HG03442 (cell line): ENCODE measurements around the gene GJA4.
"Not testable (repeated sequence)": the region's sequence is repeated elsewhere in the genome, so short reads cannot be mapped to it uniquely, and the experiment has no call there.

Experiments used
- ATAC-seq: cut with Tn5 transposase; IDR thresholded peaks from one replicate; pipeline ENCODE4 v1.9.1; 2021; ENCODE audit warnings: mild to moderate bottlenecking, moderate library complexity; ENCODE audit not compliant: unreplicated experiment

The GJA4 gene

DNA sequence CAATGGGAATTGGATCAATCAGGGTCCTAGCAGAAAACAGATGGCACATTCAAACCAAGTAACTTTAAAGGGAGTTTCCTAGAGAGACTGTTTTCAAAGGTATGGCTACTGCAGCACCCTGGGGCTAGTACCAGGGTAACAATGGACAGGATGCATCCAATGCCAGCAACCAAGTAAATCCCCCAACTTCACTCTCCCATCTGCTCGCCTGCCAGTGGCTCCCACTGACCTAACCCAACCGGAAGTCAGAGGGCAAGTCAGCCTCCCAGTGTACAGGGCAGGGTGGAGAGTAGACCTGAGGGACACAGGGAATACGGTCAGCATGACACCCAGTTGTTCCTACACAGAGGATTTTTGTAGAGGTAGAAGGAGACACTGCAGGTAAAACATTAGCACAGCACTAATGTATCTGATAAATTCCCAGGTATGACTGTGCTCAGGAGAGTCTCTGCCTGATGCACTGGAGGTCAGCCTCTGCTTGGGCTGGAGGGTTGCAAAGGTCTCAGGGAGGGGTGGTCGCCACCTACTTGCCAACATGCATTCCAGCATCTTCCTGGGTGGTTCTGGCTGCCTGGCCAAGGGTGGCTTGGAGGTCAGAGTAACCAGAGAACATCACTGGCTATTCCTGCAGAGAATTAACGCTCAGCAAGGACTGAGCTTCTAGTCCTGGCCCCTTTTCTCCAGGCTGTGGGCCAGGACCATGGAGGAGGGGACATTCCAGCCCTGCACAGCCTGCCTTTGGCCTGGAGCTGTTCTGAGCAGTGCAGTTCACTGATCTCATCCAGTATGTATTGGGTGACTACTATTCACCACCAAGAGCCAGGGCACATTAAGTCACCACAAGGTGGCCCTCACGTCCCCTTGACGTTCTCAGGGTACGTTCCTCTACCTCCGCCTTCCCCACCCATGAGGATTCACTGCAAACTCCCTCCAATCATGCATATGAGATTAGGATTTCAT lies 5.1 kb upstream of the GJA4 start:
- no peak for ATAC-seq

- ATAC-seq: no peak
Measured at GRCh38 chr1:34790985-34791384, 1.8 kb upstream of the GJA4 start.

GRCh38 chr1:34792424-34792823 lies 375 bp upstream of the GJA4 start:
- no peak for ATAC-seq

- ATAC-seq: no peak
Measured at GRCh38 chr1:34794001-34794789, 1.4 kb downstream of the GJA4 start.

DNA sequence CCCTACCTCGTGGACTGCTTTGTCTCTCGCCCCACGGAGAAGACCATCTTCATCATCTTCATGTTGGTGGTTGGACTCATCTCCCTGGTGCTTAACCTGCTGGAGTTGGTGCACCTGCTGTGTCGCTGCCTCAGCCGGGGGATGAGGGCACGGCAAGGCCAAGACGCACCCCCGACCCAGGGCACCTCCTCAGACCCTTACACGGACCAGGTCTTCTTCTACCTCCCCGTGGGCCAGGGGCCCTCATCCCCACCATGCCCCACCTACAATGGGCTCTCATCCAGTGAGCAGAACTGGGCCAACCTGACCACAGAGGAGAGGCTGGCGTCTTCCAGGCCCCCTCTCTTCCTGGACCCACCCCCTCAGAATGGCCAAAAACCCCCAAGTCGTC lies 2.0 kb downstream of the GJA4 start:
- no peak for ATAC-seq

DNA sequence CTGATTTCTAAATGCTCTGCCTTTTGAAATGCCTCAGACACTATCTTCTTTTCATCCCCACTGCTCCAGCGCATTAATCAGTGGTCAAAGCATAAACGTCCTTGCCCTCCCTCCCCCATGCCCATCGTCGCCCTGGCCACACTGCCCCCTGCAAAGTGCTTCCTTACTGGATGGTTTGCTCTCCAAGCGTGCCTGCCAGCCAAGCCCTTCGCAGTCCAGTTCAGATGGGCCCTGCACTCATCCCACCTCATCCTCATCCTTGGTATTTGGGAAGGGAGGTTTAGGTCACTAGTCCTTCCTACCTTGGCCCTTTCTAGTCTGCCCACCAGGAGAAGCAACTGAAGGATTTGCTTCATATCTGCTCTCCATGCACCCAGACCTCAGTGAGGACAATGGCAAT lies 3.1 kb downstream of the GJA4 start:
- ATAC-seq: no peak

- peak; percentile 72 for ATAC-seq
Measured at GRCh38 chr1:34796990-34797389, 4.2 kb downstream of the GJA4 start.

GRCh38 chr1:34800214-34800613 lies 7.4 kb downstream of the GJA4 start:
- ATAC-seq: no peak

DNA sequence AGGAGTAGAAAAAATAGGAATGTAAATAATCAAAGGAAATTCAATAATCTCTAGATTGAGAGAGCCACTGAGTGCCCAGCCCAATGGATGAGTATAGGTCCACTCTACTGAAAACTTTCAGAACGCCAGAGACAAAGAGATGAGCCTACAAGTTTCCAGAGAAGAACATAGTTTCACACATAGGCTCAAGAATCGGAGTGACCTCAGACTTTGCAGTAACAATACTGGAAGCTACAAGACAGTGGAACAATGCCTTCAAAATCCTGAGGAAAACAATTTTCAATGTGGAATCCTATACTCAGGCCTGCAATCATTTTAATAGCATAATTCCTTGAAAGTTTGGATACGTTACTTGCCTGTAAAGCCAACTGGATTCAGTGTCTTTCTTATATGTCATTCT lies 11.0 kb downstream of the GJA4 start:
- no peak for ATAC-seq

DNA sequence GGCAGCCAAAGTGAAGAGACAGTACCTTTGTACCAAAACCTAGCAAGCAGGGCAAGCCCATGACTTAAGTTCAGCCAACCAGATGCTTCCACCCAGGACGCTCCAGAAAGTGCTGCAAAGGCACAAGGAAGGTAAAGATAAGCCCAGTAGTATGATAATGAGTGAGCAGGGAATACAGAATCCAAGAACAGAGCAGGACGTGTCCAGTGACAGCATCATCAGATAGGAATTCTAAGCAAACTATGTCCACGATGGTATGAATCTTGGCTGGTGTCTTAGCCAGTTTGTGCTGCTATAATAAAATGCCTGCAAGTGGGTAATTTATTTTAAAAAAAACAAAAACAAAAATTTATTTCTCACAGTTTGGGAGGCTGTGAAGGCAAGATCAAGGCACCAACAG lies 13.6 kb downstream of the GJA4 start:
- ATAC-seq: no peak

GRCh38 chr1:34808051-34808810 lies 15.4 kb downstream of the GJA4 start:
- no peak for ATAC-seq

DNA sequence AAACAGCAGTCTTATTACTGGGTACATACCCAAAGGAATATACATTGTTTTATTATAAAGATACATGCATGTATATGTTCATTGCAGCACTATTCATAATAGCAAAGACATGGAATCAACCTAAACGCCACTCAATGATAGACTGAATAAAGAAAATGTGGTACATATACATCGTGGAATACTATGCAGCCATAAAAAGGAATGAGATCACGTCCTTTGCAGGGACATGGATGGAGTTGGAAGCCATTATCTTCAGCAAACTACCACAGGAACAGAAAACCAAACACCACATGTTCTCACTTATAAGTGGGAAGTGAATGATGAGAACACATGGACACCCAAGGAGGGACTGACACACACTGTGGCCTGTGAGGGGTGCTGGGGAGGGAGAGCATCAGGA lies 18.0 kb downstream of the GJA4 start:
- ATAC-seq: not testable (repeated sequence)

- no peak for ATAC-seq
Measured at GRCh38 chr1:34816332-34816731, 23.5 kb downstream of the GJA4 start.

DNA sequence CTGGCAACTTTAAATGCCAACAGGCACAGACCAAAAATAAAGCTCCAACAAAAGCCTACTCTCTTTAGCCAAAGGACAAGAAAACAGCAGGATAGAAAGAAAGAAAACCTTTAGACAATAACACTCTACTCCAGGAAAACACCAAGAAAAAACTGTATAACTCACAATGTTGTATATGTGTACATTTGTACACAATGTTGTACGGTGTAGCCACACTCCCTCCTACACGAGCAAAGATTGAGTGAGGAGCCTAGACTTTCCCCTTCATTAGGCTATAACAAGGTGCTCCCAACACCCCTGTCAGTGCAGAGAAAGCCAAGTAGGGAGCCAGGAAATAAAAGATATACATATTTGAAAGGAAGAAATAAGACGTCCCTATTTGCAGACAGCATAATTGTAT lies 24.0 kb downstream of the GJA4 start:
- no peak for ATAC-seq

- not testable (repeated sequence) for ATAC-seq
Measured at GRCh38 chr1:34818862-34819261, 26.1 kb downstream of the GJA4 start.

GRCh38 chr1:34822202-34822601 lies 29.4 kb downstream of the GJA4 start:
- no peak for ATAC-seq

- ATAC-seq: no peak
Measured at GRCh38 chr1:34824817-34825454, 32.1 kb downstream of the GJA4 start.

DNA sequence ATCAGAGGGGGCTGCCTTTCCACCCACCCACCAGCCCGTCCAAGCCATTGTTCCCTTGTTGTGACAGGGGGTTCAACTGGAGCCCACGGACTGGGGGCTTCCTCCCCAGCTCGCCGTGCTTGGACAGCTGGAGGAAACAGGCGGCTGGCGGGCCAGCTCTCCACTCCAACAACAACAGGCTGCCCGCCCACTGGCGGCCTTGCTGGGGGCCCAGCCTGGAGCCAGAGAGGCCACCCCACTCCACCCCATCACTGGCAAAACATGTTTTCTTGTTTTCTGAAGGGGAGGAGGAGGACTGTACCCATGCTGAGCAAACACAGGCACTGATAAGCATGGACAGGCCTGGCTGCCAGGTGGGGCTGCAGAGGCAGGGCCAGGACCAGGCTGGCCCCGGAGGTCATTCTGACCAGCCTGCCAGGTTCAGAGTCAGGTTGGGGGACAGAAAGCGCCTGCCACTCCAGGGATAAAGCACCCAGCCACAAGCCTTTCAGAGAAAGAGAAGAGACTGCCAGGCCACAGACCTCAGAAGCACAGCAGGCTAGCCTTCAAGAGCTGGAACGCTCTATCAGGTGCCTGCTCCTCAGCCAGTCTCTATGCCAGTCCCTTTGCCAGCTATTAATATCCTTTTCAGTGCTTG lies 32.8 kb downstream of the GJA4 start:
- ATAC-seq: no peak

DNA sequence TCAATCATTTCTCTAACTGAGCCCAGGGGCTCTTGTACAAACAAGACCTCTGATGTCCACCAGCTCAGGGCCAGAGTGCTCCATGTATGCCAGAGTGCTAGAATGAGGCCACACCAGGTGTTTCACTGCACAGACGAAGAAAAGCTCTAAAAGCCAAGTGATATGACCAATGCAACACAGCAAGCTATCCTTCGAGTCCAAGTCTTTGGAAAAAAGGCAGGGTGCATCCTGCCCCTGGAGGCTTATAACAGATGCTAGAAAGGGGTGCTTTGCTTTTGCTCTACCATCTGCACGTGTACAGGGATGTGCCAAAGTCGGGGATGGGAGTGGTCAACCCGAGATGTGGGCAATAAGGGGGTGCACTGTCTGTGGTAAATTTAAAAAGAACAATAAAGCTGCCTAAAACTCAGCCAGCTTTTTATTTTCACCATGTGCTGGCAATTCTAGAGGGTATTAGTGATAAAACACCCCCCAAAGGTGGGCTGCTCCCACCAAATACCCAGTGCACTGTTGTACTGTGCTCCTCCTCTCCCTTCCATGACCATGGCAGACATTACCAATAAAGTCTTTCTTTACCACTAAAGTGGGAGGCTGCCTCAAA lies 34.6 kb downstream of the GJA4 start:
- ATAC-seq: no peak

GRCh38 chr1:34828611-34829010 lies 35.8 kb downstream of the GJA4 start:
- no peak for ATAC-seq
